Lower leg skin (tissue), 3 donors: ENCODE measurements around the gene ZP2.

Experiments used
- CTCF ChIP-seq, 3 donors: fragments of 450-650 bp; IDR thresholded peaks; one replicate each; pipeline ENCODE4 v1.5.1; 2016; ENCODE audit warnings: antibody characterized with exemption in 3 of 3, mild to moderate bottlenecking in 3 of 3, moderate library complexity in 2 of 3
- POLR2A ChIP-seq, 2 donors: fragments of 450-650 bp; IDR thresholded peaks; one replicate each; pipeline ENCODE4 v1.6.1; 2016 to 2017; ENCODE audit warnings: antibody characterized with exemption in 2 of 2, mild to moderate bottlenecking in 1 of 2, moderate library complexity in 1 of 2

- no peak for TF ChIP-seq CTCF (IDR thresholded peaks at IDR 0.05)
- TF ChIP-seq POLR2A (IDR thresholded peaks at IDR 0.05) = no peak
These were observed 2.7 kb downstream of the ZP2 start for GRCh38 chr16:21208446-21209230.
